Measurements from ENCODE around the gene PAQR5.
"Not testable (repeated sequence)": the region's sequence is repeated elsewhere in the genome, so short reads cannot be mapped to it uniquely, and the experiment has no call there.

The PAQR5 gene

DNA sequence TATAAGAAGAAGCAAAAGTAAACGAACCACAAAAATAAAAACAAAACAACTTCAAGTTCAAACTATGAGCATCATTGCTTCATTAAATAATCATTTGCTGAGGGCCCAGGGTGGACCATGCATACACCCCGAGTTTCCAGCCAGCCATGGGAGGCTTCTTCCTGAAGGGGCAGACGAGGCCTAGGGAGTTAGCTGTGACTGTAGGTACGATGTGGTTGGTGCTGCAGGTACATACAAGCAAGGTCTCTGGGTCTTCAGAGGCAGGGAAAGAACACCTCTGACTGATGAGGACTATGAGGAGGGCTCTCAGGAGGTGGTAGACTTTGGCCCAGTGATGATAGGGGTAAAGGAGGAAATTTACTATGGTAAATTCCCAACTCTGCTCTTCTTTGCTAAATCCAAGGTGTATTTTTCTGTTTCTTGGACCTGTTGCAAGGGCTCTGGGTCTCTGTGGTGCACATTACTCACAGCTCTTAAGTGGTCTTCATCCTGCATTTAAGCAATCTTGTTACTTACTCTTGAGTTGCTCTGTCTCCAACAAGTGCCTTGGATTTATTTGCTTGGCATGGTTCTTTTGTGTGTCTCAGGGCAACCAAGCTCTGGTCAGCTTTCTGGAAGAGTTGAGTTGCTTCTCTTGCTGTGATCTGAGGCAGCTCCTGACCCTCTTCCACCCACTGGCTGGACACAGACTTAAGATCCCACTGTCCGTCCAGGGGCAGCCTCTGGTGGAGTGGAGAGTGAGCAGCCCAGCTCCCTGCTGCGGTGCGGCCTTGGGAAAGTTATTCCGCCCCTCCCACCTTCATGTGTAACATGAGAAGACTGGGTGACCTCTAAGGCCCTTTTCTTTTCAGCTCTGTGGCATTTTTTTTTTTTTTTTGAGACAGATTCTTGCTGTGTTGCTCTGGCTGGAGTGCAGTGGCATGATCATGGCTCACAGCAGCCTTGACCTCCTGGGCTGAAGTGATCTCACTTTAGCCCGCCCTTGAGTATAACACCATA, 59.4 kb downstream of the PAQR5 start:
- DNase-seq (ENCODE audit: low read depth), result no peak

DNA sequence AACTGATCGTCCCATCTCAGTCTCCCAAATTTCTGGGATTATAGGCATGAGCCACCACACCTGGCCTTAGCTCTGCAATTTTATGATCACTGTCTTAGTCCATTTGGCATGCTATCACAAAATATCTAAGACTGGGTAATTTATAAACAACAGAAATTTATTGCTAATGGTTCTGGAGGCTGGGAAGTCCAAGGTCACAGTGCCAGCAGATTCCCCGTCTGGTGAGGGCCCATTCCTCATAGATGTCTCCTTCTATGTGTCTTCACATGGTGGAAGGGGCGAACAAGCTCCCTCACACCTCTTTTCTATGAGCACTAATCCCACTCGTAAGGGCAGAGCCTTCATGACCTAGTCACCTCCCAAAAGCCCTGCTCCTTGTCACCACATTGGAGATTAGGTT, 60.1 kb downstream of the PAQR5 start:
- no peak for DNase-seq (ENCODE audit: low read depth)

DNA sequence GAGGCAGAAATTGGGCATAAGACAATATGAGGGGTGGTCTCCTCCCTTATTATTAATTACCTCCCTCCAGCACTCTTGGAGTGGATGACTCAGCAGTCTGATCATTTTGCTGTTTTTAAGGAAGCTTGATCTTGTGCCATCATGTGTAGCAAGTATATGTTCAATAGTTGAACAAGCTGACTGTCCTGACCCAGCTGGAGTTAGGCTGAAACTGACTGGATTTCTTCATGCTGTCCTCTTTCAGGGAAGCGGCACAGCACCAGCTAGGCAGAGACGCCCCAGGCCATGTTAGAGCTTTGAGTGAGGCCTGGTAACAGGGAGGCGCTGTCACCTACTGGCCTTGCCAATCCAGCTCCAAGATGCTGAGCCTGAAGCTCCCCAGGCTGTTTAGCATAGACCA, 61.0 kb downstream of the PAQR5 start:
- DNase-seq (ENCODE audit: low read depth), result no peak

DNA sequence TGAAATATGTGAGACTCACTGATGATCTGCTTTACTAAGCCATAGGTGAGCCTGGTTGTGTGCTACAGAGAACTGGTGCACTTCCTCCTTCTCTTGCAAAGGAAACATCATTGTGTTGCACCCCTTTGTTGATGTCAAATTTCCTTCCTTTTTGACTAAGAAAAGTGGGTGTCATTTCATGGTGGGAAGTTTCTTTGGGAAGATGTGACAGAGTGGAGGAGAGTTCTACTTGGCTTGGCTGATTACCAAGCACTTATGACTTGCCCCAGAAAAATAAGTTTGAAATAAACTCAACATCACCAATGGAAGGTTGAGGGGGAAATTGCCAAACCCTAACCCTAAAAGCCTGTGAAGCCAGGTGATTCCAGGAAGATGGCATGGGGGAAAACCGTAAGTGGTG, 61.9 kb downstream of the PAQR5 start:
- no peak for DNase-seq (ENCODE audit: low read depth)

DNA sequence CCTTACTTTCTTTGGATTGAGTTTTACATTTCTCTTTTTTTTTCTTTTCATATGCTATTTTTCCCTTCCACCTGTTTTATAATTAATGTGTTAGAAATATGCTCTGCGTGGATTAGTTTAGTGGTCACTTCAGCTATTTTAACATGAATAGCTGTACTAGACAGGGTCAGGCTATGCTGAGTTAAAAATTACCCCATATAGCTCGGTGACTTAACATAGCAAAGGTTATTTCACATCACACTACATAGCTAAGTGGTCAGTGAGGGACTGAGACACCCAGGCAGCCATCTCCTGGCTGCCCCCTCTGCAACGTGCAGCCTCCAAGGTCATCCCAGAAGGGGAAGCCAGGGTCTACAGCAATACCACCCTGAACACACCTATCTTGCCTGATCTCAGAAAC, 68.5 kb downstream of the PAQR5 start:
- DNase-seq (ENCODE audit: low read depth), result no peak

DNA sequence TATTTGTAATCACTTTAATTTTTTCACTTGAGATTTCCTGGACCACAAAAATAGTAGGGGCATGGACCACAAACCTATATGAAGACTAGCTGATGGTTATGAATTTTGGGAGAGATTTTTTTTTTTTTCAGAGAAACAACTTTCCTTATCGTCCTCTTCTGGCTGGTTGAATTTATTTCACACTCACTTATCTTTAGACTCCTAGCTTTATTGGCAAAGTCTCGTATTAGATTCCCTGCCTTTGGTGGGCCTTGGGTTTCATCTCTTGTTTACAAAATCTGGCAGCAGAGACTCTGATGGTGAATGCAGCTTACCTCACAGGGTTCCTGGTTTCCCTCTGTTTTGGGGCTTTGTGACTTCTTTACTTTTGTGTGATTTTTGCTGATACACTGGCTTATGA, 70.9 kb downstream of the PAQR5 start:
- DNase-seq (ENCODE audit: low read depth), result no peak

DNA sequence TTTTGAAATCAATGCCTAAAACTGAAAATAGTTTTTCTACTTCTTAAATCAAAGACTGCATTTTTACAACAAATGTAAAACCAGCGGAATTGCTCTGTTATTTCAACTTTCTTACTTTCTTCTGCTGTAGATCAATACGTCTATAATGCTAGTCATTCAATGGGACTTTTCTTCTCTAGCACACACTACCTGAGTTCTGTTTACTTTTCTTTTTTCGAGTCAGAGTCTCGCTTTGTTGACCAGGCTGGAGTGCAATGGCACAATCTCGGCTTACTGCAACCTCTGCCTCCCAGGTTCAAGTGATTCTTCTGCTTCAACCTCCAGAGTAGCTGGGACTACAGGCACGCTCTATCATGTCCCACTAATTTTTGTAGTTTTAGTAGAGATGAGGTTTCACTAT, 74.7 kb downstream of the PAQR5 start:
- no peak for DNase-seq (ENCODE audit: low read depth)

DNA sequence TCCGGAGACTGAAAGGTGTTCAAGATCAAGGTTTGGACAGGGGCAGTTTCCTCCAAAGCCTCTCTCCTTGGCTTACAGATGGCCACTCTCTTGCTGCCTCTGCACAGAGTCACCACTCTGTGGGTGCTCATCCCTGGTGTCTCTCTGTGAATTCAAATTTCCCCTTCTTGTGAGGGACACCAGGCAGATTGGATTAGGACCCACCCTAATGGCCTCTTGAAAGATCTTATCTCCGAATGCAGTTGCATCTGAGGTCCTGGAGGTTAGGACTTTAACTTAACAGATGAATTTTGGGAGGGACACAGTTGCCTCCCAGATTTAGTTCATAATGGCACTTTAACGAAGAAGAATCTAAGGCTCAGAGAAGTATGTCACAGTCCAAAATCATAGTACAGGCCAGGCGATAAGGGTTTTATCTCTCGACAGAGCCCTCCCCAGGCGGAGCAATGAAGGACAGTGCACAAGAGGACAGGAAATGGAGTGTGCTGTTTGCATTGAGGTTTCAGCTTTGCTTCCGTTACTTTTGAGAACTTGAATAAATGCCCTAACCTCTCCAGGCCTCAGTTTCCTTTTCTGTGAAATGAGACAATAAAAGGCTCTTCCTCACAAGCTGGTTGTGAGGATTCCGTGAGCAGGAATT, 76.6 kb downstream of the PAQR5 start:
- DNase-seq (ENCODE audit: low read depth), result no peak

DNA sequence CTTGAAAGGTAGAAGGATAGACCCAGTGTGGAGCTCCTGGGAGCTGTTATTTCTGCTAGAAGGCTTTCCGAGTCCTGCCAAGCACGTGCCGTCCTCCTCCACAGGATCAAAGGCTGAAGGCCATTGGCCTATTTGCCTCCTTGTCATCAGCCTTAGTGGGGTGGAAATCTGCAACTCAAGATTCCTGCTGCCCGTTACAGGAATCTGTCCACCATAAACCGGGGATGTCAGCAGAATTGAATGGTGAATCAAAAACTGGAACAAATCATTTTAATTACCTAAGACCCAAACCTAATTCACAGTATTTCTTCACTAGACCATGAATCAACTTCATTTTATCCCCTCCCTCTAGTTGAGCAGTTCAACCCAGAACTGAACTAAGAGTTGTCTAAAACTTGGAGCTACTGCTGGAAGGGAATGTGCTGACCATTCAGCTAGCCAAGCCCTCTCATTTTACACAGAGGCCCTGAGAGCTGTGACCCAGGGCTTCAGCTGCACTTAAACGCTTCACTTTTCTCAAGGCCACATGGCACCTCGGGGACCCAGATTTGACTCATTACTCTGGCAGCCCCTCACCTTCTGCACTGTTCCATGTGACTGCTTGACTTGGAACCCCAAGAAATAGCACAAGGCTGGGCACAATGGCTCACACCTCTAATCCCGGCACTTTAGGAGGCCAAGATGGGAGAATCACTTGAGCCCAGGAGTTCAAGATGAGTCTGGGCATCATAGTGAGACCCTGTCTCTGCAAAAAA, 78.7 kb downstream of the PAQR5 start:
- no peak for DNase-seq (ENCODE audit: low read depth)

DNA sequence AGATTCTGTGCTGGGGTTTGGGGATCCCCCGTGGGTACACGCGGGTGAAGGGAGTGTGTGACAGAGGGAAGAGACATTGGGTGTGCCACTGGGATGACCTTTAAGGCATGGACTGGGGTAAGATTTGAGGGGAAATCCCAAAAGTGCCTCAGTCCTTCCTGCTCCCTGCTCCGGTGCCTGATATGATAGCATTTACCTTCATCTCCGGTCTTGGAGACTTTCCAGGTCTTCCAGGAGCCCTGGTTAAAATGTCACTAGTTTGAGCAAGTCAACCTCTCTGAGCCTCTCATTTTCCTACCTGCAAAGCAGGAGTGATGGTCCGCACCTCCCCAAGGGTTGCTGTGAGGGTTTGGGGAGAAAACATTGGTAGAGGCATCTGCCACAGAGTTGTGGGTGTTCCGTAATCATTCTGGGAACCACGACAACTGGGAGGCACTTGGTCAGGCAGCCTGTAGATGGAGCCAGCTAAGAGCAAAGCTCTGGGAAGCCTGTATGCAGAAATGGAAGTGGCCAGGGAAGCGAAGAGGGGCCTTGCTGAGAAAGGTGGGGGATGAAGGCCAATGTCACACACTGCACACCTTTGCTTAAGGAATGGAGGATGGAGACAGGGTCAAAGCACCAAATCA, 81.5 kb downstream of the PAQR5 start:
- DNase-seq (ENCODE audit: low read depth), result no peak

DNA sequence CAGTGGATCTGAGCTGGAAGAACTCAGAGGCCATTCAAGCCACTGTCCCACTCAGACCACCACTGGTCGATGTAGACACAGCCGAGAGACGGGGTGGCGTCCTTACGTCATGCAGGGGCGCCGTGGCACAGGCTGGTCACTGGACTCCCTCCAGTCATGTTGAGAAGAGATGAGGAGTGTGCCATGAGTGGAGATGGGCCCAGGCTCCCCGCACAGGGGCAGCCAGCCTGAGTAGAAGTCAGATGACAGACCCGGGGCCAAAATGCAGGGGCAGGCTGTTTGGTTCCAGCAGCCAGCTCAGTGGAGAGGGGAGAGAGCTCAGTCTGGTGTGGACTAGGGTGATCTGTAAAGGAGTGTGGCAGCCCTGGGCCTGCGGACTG, 82.0 kb downstream of the PAQR5 start:
- DNase-seq (ENCODE audit: low read depth), result no peak

DNA sequence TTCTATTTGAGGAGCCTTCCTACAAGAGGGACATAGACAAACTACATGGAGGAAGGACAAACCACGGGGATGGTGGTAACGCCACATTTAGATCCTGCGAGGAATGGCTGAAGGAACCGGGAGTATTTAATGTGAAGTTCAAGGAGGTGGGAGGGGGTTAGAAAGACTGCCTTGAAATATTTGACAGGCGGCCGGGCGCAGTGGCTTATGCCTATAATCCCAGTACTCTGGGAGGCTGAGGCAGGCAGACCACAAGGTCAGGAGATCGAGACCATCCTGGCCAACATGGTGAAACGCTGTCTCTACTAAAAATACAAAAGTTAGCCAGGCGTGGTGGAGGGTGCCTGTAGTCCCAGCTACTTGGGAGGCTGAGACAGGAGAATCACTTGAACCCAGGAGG, 83.5 kb downstream of the PAQR5 start:
- DNase-seq (ENCODE audit: low read depth), result not testable (repeated sequence)

DNA sequence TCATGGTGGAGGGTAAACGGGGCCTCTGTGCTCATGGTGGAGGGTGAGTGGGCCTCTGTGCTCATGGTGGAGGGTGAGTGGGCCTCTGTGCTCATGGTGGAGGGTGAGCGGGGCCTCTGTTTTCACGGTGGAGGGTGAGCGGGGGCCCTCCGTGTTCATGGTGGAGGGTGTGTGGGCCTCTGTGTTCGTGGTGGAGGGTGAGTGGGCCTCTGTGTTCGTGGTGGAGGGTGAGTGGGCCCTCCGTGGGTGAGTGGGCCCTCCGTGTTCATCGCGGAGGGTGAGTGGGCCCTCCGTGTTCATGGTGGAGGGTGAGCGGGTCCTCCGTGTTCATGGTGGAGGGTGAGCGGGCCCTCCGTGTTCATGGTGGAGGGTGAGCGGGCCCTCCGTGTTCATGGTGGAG, 85.4 kb downstream of the PAQR5 start:
- DNase-seq (ENCODE audit: low read depth), result not testable (repeated sequence)

DNA sequence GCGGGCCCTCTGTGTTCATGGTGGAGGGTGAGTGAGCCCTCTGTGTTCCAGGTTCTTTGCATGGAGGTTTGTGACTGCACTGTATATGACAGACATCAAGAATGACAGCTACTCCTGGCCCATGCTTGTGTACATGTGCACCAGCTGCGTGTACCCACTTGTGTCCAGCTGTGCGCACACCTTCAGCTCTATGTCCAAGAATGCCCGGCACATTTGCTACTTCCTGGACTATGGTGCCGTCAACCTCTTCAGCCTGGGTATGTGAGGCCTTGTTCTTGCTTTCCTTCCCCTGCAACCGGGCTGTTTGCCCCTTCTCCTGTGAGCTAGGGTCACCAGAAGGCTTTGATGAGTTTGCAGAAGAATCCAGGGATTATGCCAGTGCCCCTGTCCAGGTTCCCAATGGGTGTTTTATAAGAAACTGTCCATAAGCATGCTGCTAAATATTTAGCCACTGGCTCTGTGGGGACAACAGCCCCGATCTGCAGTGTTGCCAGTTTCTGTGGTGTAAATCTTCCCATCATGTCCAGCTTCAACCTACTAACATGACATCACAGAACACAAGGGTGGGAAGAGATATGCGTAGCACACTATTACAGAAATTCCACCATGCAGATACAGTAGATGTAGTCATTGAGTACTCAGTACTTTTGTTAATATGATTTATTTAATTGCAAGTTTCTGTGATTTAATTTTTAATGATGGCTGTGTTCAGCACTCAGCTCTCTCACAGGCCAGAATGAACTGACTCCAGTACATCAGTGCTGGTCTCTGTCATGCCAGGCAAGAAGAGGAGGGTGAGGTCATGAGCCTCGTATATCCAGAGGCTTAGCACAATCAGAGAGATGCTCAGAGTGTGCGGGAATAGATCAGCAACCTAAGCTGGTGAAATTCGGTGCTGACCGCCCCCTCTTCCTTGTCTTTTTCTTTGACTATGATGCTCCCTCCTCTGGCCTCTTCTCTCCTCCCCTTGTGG, 86.2 kb downstream of the PAQR5 start:
- no peak for DNase-seq (ENCODE audit: low read depth)

DNA sequence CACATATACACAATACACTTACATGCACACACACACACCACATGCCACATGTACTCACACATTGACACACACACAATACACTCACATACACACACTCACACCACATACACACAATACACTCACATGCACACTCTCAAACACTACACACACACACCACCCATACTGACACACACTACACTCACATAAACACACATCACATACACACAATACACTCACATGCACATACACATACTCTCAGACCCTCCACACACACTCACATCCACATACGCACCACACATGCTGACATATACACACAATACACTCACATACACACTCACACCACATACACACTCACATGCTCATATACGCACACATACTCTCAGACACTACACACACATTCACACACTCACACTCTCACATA, 87.1 kb downstream of the PAQR5 start:
- no peak for DNase-seq (ENCODE audit: low read depth)

DNA sequence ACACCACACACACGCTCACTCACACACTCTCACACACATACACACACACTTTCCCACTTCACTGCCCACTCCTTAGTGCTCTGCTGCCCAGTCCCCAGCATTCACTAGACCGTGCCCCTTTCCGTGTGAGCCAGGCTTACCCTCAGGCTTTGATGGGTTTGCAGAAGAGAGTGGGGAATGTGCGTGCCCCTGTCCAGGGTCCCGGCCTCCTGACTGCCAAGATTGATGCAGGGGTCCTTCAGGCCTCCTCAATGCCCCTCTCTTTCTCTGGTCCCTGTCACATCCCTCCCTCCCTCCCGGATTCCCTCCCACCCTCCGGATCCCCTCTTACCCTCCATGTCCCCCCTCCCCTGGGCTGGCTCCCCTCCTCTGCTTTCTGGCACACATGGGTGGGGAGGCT, 87.6 kb downstream of the PAQR5 start:
- DNase-seq (ENCODE audit: low read depth), result no peak

DNA sequence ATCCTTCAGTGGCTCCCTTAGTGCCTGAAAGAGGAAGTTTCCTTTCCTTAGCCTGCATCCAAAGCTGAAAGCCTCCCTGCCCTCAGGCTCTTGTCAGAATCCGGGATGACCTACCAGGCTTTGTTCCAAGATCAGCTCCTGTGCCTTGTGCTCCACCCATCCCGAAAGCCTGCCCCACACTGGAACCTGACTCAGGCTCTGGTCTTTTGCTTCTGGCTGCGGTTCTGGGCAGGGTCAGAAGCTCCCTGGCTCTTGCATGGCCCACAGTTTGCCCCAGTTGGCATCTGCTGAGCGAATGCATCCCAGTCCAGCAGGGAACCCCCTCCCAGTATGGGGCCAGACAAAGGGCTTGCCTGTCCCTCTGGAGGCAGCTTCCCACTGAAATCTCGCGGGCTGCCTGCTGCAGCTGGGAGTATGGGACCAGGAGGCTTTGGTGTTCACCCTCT, 89.6 kb downstream of the PAQR5 start:
- no peak for DNase-seq (ENCODE audit: low read depth)

DNA sequence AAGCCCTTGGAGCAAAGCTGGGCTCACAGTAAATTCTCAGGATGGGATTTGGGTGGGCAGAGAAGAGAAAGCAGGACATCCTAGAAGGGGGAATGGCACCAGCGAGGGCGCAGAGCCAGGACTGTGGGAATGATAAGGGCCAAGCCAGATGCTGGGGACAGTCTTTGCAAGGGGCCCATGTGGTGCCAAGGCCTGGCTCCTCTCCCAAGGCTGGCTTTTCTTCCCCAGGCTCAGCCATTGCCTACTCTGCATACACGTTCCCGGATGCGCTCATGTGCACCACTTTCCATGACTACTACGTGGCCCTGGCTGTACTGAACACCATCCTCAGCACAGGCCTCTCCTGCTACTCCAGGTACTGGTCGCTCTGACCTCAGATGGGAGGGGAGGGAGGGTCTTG, 90.7 kb downstream of the PAQR5 start:
- no peak for DNase-seq (ENCODE audit: low read depth)

DNA sequence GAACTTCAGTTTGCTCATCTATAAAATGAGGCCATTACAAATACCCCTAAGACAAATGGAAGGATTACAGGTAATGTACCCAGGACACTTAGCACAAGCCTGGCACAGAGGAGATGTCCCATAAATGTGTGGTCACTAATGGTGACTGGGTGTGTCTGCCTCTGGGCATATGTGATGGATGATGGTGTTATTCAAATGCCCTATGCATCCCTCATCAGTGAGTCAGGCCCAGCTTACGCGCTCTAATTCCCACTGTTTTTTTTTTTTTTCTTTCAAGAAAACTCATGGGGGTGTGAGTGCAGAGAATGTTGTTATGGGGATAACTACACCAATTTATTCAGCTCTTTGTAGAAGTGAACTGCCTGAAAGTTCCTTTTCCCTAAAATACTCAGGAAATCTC, 91.9 kb downstream of the PAQR5 start:
- DNase-seq (ENCODE audit: low read depth), result no peak

DNA sequence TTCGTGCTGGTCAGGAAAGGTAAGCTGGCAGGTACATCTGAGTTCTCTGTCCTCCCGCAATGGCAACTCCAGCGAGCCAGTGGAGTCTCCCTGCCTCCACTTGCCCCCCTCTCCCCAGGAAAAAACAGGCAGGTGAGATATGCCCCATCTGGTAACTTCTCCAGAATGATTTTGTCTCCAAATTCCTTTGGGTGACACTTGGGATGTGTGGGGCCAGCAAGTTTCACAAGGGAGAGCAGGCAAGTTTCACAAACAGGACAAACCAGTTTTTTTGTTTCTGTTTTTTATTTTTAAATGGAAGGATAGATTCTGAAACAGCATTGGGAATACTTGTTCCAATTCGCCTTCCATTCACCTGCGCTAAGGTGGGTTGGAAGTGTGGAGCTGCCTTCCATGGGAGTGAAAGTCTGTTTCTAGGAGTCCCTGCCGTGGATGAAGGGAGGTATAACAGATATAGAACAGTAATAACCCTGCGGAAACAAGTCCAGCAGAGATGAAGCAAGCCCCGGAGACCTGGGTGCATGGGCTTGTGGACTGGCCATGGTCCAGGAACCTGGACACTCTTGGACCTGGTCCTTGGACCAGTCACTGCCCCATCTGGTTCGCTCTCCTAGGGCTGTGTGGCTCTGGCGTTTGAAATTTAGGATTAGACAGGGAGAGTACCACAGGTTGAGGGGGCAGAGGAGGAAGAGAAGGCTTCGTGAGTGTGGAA, 92.5 kb downstream of the PAQR5 start:
- DNase-seq (ENCODE audit: low read depth), result no peak
